CD4-positive, alpha-beta T cell treated with Interleukin-10 for 1 hour (primary cell): Measurements from ENCODE around the gene CUX1.

Source experiments
- DNase-seq: peaks from one replicate; pipeline ENCODE4 v3.0.0-alpha.2; 2020

The CUX1 gene

GRCh38 chr7:102085218-102085772, 267.9 kb downstream of the CUX1 start:
- DNase-seq, result no peak

GRCh38 chr7:102089175-102090098, 272.0 kb downstream of the CUX1 start:
- DNase-seq, result no peak

GRCh38 chr7:102093599-102094315, 276.3 kb downstream of the CUX1 start:
- DNase-seq, result no peak

- no peak for DNase-seq
Measured at GRCh38 chr7:102094316-102094650, 276.9 kb downstream of the CUX1 start.

- no peak for DNase-seq
Measured at GRCh38 chr7:102095321-102096011, 278.0 kb downstream of the CUX1 start.

GRCh38 chr7:102096012-102096332, 278.5 kb downstream of the CUX1 start:
- DNase-seq, result no peak

GRCh38 chr7:102096706-102097427, 279.4 kb downstream of the CUX1 start:
- no peak for DNase-seq

- DNase-seq, result no peak
Measured at GRCh38 chr7:102097601-102098161, 280.3 kb downstream of the CUX1 start.

GRCh38 chr7:102098986-102099385, 281.6 kb downstream of the CUX1 start:
- no peak for DNase-seq

- DNase-seq, result no peak
Measured at GRCh38 chr7:102099474-102099873, 282.0 kb downstream of the CUX1 start.

GRCh38 chr7:102101111-102101551, 283.7 kb downstream of the CUX1 start:
- DNase-seq, result no peak

- DNase-seq, result no peak
Measured at GRCh38 chr7:102101926-102102325, 284.5 kb downstream of the CUX1 start.

GRCh38 chr7:102103027-102103372, 285.6 kb downstream of the CUX1 start:
- no peak for DNase-seq

GRCh38 chr7:102104245-102104644, 286.8 kb downstream of the CUX1 start:
- no peak for DNase-seq

GRCh38 chr7:102106625-102107024, 289.2 kb downstream of the CUX1 start:
- no peak for DNase-seq

GRCh38 chr7:102107474-102108104, 290.2 kb downstream of the CUX1 start:
- no peak for DNase-seq

GRCh38 chr7:102111061-102112041, 293.9 kb downstream of the CUX1 start:
- DNase-seq, result no peak

- DNase-seq, result no peak
Measured at GRCh38 chr7:102115181-102115580, 297.8 kb downstream of the CUX1 start.

- DNase-seq, result no peak
Measured at GRCh38 chr7:102115931-102116330, 298.5 kb downstream of the CUX1 start.

- no peak for DNase-seq
Measured at GRCh38 chr7:102117743-102118142, 300.3 kb downstream of the CUX1 start.

GRCh38 chr7:102119213-102119651, 301.8 kb downstream of the CUX1 start:
- no peak for DNase-seq
